Keratinocyte (primary cell): ENCODE results near the gene FTO. TPM values are rescaled to one million over a fixed set of nuclear protein-coding genes. Genes with fewer than 3 reads are reported as not detected.
"Not testable (repeated sequence)": the region's sequence is repeated elsewhere in the genome, so short reads cannot be mapped to it uniquely, and the experiment has no call there.

ENCODE experiments used
- DNase-seq: peaks from one replicate; pipeline ENCODE4 v3.0.0-alpha.2; 2011; ENCODE audit warnings: low read depth, missing footprints, low spot score
- FAIRE-seq: peaks from 2 replicates; lab custom pipeline; 2011; peaks lifted over from hg19 to GRCh38; lab: Jason Lieb, UNC
- H2AFZ ChIP-seq: 2 replicates; pipeline ENCODE4 v1.6.0; 2012; ENCODE audit warnings: low read length, control low read depth, inconsistent platforms; ENCODE audit not compliant: control insufficient read depth
- H3K27ac ChIP-seq: 2 replicates; pipeline ENCODE4 v1.5.1; 2011; ENCODE audit warnings: low read length; ENCODE audit not compliant: control insufficient read depth, insufficient read depth
- H3K27me3 ChIP-seq: 3 replicates; pipeline ENCODE4 v1.6.0; 2011; ENCODE audit warnings: low read length; ENCODE audit not compliant: control insufficient read depth, insufficient read depth; ENCODE audit errors: extremely low read depth
- H3K36me3 ChIP-seq, 2 experiments: 2 replicates in 1 of 2; 3 replicates in 1 of 2; pipeline ENCODE4 v1.5.1; 2011; ENCODE audit warnings: low read length in 2 of 2, mild to moderate bottlenecking in 1 of 2; ENCODE audit not compliant: control insufficient read depth in 2 of 2, insufficient read depth in 2 of 2; ENCODE audit errors: extremely low read depth in 1 of 2
- H3K4me1 ChIP-seq: 3 replicates; pipeline ENCODE4 v1.5.1; 2011; ENCODE audit warnings: low read length; ENCODE audit not compliant: control insufficient read depth, insufficient read depth; ENCODE audit errors: extremely low read depth
- H3K4me2 ChIP-seq: 3 replicates; pipeline ENCODE4 v1.6.0; 2011; ENCODE audit warnings: low read depth, low read length; ENCODE audit not compliant: control insufficient read depth, insufficient read depth; ENCODE audit errors: extremely low read depth
- H3K4me3 ChIP-seq, 3 experiments: fragments of 200-600 bp in 1 of 3; sonication (generic) in 1 of 3; 2 replicates in 2 of 3; 3 replicates in 1 of 3; pipeline ENCODE4 v1.5.1; 2011 to 2016; ENCODE audit warnings: low read length in 3 of 3, mild to moderate bottlenecking in 3 of 3, control low read depth in 2 of 3, inconsistent platforms in 1 of 3, low read depth in 1 of 3, mixed read lengths in 1 of 3, mixed run types in 1 of 3, moderate library complexity in 1 of 3; ENCODE audit not compliant: control insufficient read depth in 2 of 3, insufficient read depth in 2 of 3; ENCODE audit errors: extremely low read depth in 1 of 3
- H3K79me2 ChIP-seq: 2 replicates; pipeline ENCODE4 v1.6.0; 2012; ENCODE audit warnings: low read length; ENCODE audit not compliant: control insufficient read depth, insufficient read depth
- H3K9ac ChIP-seq: 3 replicates; pipeline ENCODE4 v1.6.0; 2011; ENCODE audit warnings: low read length; ENCODE audit not compliant: control insufficient read depth, insufficient read depth; ENCODE audit errors: extremely low read depth
- H3K9me1 ChIP-seq: 3 replicates; pipeline ENCODE4 v1.6.0; 2011; ENCODE audit warnings: low read length; ENCODE audit not compliant: control insufficient read depth, insufficient read depth; ENCODE audit errors: extremely low read depth
- H3K9me3 ChIP-seq: 2 replicates; pipeline ENCODE4 v1.5.1; 2012; ENCODE audit warnings: low read depth, low read length; ENCODE audit not compliant: control insufficient read depth
- H4K20me1 ChIP-seq: 3 replicates; pipeline ENCODE4 v1.6.0; 2011; ENCODE audit warnings: low read length; ENCODE audit not compliant: control insufficient read depth, insufficient read depth; ENCODE audit errors: extremely low read depth
- CTCF ChIP-seq, 3 experiments: IDR thresholded peaks in 1 of 3; conservative IDR thresholded peaks in 1 of 3; optimal IDR thresholded peaks in 1 of 3; 2 replicates in 2 of 3; 3 replicates in 1 of 3; pipeline versions ENCODE3 to v1.5.1; 2011; ENCODE audit warnings: low read length in 3 of 3, mild to moderate bottlenecking in 3 of 3, moderate library complexity in 2 of 3, control low read depth in 1 of 3, inconsistent platforms in 1 of 3; ENCODE audit not compliant: insufficient read depth in 2 of 3; ENCODE audit errors: extremely low read depth in 1 of 3
- EZH2 ChIP-seq: IDR thresholded peaks from one replicate; pipeline ENCODE4 v1.6.1; 2012; ENCODE audit warnings: inconsistent platforms, mild to moderate bottlenecking, low read length, moderate library complexity
- dilution Hi-C: fragments of 300-500 bp; cut with MboI; formaldehyde crosslinking; loops from one replicate; pipeline ENCODE4 v1.7.0; 2020; ENCODE audit warnings: low sequenced_read_pairs; ENCODE audit not compliant: extremely low pct_ligation_motif_present
- polyA plus RNA-seq, 5 experiments: library from polyadenylated mRNA; depleted of rRNA in 3 of 5; stranded (reverse) in 3 of 5; stranded (forward) in 1 of 5; unstranded in 1 of 5; fragments of >200 nt; gene quantifications; 1 replicate in 1 of 5; 2 replicates in 3 of 5; 3 replicates in 1 of 5; pipeline versions ENCODE4 v1.2.1 to v1.2.3, GENCODE V29; 2011 to 2012; ENCODE audit warnings: missing spikeins in 2 of 5, low read depth in 1 of 5, low replicate concordance in 1 of 5

The FTO gene
- polyA plus RNA-seq, 1 donor (not counting 4 experiments of a cell fraction or from before 2014, with no cell fraction given), result 56.4 TPM

DNA sequence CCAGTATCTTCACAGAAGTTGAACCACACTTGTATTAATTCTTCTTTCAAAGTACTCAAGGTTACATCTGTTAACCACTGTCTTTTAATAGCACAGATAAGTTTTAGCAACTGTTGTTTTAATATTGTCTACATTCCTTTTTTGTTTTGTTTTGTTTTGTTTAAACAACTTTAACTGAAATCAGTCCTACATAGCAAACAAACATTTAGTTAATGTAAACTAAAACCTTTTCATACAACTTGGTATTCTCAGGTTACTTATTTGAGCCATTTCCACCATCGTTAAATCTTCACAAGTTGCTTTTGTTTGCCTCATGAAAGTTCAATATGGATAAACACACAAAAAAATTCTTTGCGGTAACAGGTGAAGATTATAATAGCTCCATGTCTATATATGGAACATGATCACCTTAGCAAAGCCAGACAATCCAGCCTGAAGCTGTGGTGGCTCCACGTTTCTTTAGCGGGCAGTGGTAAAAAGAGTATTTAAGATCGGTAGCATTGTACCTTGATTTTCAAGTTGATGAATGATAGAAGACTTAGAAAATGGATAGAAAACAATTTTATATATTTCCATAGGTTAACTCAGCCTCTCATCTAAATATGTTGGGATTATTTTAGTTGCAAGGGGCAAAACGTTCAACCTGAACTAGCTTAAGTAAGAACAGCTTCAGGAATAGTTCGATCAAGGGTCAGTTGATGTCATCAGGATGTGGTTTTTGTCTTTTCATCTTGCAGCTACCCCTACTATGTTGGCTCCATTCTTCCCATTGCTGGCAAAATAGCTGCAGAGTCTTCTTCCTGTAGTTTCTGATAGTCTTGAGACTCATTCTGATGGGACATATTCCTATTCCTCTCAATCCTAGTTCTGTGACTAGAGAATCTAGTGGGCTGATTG is 182.8 kb downstream of the FTO start:
- peaks cover 3 to 8% of the 10 kb centered on the region in 2 experiments for H3K36me3 ChIP-seq
- H3K4me2 ChIP-seq, result no peak overlapping the region
- no peaks in the 10 kb centered on the region for H3K9me1 ChIP-seq
- TF ChIP-seq EZH2, result no peak
- no peak for TF ChIP-seq CTCF (optimal IDR thresholded peaks at IDR 0.05 in 1 of 3, IDR thresholded peaks at IDR 0.05 in 1 of 3, conservative IDR thresholded peaks at IDR 0.05 in 1 of 3; ENCODE audit: extremely low read depth in 1 of 3, insufficient read depth in 2 of 3, low read length in 3 of 3)
- H4K20me1 ChIP-seq, result no peaks in the 10 kb centered on the region
- no peak for FAIRE-seq
- no peak for DNase-seq
- H3K4me3 ChIP-seq, result no peak overlapping the region
- no peaks in the 10 kb centered on the region for H3K9me3 ChIP-seq
- H2AFZ ChIP-seq, result no peak overlapping the region
- dilution Hi-C loops, result no loop called here
- peaks cover 2% of the 10 kb centered on the region for H3K4me1 ChIP-seq
- H3K9ac ChIP-seq, result no peak overlapping the region
- H3K27me3 ChIP-seq, result no peaks in the 10 kb centered on the region
- no peak overlapping the region for H3K27ac ChIP-seq
- H3K79me2 ChIP-seq, result no peaks in the 10 kb centered on the region

DNA sequence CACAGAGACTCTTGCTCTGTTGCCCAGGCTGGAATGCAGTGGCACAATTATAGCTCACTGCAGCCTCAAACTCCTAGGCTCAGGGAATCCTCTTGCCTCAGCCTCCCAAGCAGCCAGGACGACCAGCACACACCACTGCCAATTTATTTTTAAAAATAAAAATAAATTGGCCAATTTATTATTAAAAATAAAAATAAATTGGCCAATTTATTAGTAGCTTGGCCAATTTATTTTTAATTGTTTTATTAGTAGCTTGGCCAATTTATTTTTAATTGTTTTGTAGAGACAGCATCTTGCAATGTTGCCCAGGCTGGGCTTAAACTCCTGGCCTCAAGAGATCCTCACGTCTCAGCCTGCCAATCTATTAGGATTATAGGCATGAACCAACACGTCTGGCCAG is 184.3 kb downstream of the FTO start:
- H3K9me3 ChIP-seq, result no peaks in the 10 kb centered on the region
- TF ChIP-seq EZH2 (no peak), CTCF (optimal IDR thresholded peaks at IDR 0.05 in 1 of 3, IDR thresholded peaks at IDR 0.05 in 1 of 3, conservative IDR thresholded peaks at IDR 0.05 in 1 of 3; ENCODE audit: extremely low read depth in 1 of 3, insufficient read depth in 2 of 3, low read length in 3 of 3) (no peak)
- H3K27ac ChIP-seq, result no peak overlapping the region
- peaks cover 3 to 8% of the 10 kb centered on the region in 2 experiments for H3K36me3 ChIP-seq
- H3K27me3 ChIP-seq, result no peaks in the 10 kb centered on the region
- H3K4me3 ChIP-seq, result no peak overlapping the region
- H3K9ac ChIP-seq, result no peak overlapping the region
- DNase-seq (no peak), FAIRE-seq (no peak)
- dilution Hi-C loops, result no loop called here
- H3K4me1 ChIP-seq, result peaks cover 11% of the 10 kb centered on the region
- no peak overlapping the region for H3K4me2 ChIP-seq
- H2AFZ ChIP-seq, result no peak overlapping the region
- no peaks in the 10 kb centered on the region for H4K20me1 ChIP-seq
- H3K9me1 ChIP-seq, result no peaks in the 10 kb centered on the region
- no peaks in the 10 kb centered on the region for H3K79me2 ChIP-seq

- H2AFZ ChIP-seq, H4K20me1 ChIP-seq, H3K4me3 ChIP-seq, H3K27me3 ChIP-seq, H3K4me2 ChIP-seq, FAIRE-seq, H3K27ac ChIP-seq, H3K9me1 ChIP-seq, H3K36me3 ChIP-seq, dilution Hi-C loops, H3K79me2 ChIP-seq, H3K9ac ChIP-seq, DNase-seq, H3K9me3 ChIP-seq: not testable (repeated sequence)
- peaks cover 22% of the 10 kb centered on the region for H3K4me1 ChIP-seq
These were observed 186.9 kb downstream of the FTO start for GRCh38 chr16:53890877-53891276.
